Fibroblast of lung (primary cell): ENCODE measurements around the gene OR2B2. TPM values are rescaled to one million over a fixed set of nuclear protein-coding genes. Genes with fewer than 3 reads are reported as not detected.
"Not testable (repeated sequence)": the region's sequence is repeated elsewhere in the genome, so short reads cannot be mapped to it uniquely, and the experiment has no call there.

ENCODE experiments used
- DNase-seq, 2 donors: peaks; one replicate each; pipeline versions ENCODE4 v3.0.0 to v3.0.0-alpha.2; 2010; ENCODE audit warnings: low read depth in 2 of 2
- H2AFZ ChIP-seq: 2 replicates; pipeline ENCODE4 v1.5.1; 2012; ENCODE audit warnings: low read length, control low read depth, inconsistent platforms
- H3K27ac ChIP-seq: 2 replicates; pipeline ENCODE4 v1.5.1; 2011; ENCODE audit warnings: low read length, control low read depth; ENCODE audit not compliant: insufficient read depth
- H3K27me3 ChIP-seq: 2 replicates; pipeline ENCODE4 v1.5.1; 2011; ENCODE audit warnings: mild to moderate bottlenecking, low read length; ENCODE audit not compliant: control insufficient read depth, insufficient read depth
- H3K36me3 ChIP-seq: 2 replicates; pipeline ENCODE4 v1.5.1; 2011; ENCODE audit warnings: low read length; ENCODE audit not compliant: control insufficient read depth, insufficient read depth
- H3K4me1 ChIP-seq: 2 replicates; pipeline ENCODE4 v1.5.1; 2011; ENCODE audit warnings: low read length; ENCODE audit not compliant: control insufficient read depth, insufficient read depth; ENCODE audit errors: extremely low read depth
- H3K4me2 ChIP-seq: 2 replicates; pipeline ENCODE4 v1.5.1; 2011; ENCODE audit warnings: low read length, control low read depth; ENCODE audit not compliant: insufficient read depth; ENCODE audit errors: extremely low read depth
- H3K4me3 ChIP-seq, 4 experiments: fragments of 200-600 bp in 1 of 4; sonication (generic) in 1 of 4; replicated peaks in 1 of 4; 2 replicates each; pipeline ENCODE4 v1.5.1; 2011 to 2016; ENCODE audit warnings: low read length in 4 of 4, low read depth in 3 of 4, mild to moderate bottlenecking in 3 of 4, control low read depth in 2 of 4, inconsistent platforms in 1 of 4, mixed read lengths in 1 of 4; ENCODE audit not compliant: insufficient read depth in 1 of 4; ENCODE audit errors: control extremely low read depth in 1 of 4
- H3K79me2 ChIP-seq: 2 replicates; pipeline ENCODE4 v1.5.1; 2012; ENCODE audit warnings: mild to moderate bottlenecking, low read length, inconsistent platforms; ENCODE audit not compliant: control insufficient read depth, insufficient read depth
- H3K9ac ChIP-seq: 2 replicates; pipeline ENCODE4 v1.5.1; 2011; ENCODE audit warnings: mild to moderate bottlenecking, low read length, control low read depth; ENCODE audit not compliant: insufficient read depth
- H3K9me3 ChIP-seq: 2 replicates; pipeline ENCODE4 v1.5.1; 2012; ENCODE audit warnings: low read depth, low read length; ENCODE audit not compliant: control insufficient read depth, insufficient read depth
- H4K20me1 ChIP-seq: 2 replicates; pipeline ENCODE4 v1.5.1; 2011; ENCODE audit warnings: low read length; ENCODE audit not compliant: control insufficient read depth, insufficient read depth; ENCODE audit errors: extremely low read depth
- CTCF ChIP-seq, 2 donors: IDR thresholded peaks in 1 of 2; conservative IDR thresholded peaks in 1 of 2; 1 replicate in 1 of 2; 2 replicates in 1 of 2; pipeline ENCODE4 v1.5.1; 2011 to 2012; ENCODE audit warnings: low read length in 2 of 2, control low read depth in 1 of 2, inconsistent platforms in 1 of 2, low read depth in 1 of 2, mild to moderate bottlenecking in 1 of 2
- EZH2 ChIP-seq: IDR thresholded peaks from 2 replicates; pipeline ENCODE4 v1.5.1; 2012; ENCODE audit warnings: low read length, control low read depth, mild to moderate bottlenecking; ENCODE audit errors: missing control alignments
- polyA plus RNA-seq, 2 donors: library from polyadenylated mRNA; depleted of rRNA in 1 of 2; stranded (reverse) in 1 of 2; unstranded in 1 of 2; fragments of >200 nt; gene quantifications; 2 replicates each; pipeline ENCODE4 v1.2.1, GENCODE V29; 2011 to 2012; ENCODE audit warnings: missing spikeins in 1 of 2
- total RNA-seq: library from RNA; depleted of rRNA; stranded (reverse); fragments of >200 nt; gene quantifications from 2 replicates; pipeline ENCODE4 v1.2.1, GENCODE V29; 2014

Gene OR2B2
- total and polyA plus RNA-seq, 2 donors (not counting 1 experiment from before 2014, with no cell fraction given) = not detected

DNA sequence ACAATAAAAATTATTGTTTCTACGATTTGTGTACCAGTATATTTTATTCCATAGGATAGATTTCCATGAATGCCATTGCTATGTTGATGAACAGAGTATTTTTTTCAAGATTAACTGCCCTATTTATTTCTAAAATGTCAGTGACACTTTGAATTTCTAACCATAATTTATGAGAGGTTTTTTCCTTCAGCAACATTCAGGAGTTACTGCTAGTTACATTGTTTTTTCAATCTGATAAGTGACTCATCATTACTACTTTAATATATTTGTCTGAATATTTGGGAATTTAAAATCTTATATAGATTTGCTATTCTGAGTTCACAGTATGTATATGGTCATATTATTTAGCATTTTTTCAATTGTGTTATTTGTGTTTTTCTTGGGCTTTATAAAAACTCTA is 38.8 kb upstream of the OR2B2 start:
- no peaks in the 10 kb centered on the region for H3K36me3 ChIP-seq
- no peaks in the 10 kb centered on the region for H4K20me1 ChIP-seq
- no peak overlapping the region for H3K4me3 ChIP-seq
- H3K27ac ChIP-seq = no peak overlapping the region
- DNase-seq = no peak
- no peaks in the 10 kb centered on the region for H3K79me2 ChIP-seq
- H3K9me3 ChIP-seq = no peaks in the 10 kb centered on the region
- TF ChIP-seq EZH2 = no peak
- no peak for TF ChIP-seq CTCF (conservative IDR thresholded peaks at IDR 0.05 in 1 of 2, IDR thresholded peaks at IDR 0.05 in 1 of 2; ENCODE audit: low read depth in 1 of 2, low read length in 2 of 2)
- H3K4me1 ChIP-seq = no peaks in the 10 kb centered on the region
- H3K27me3 ChIP-seq = no peaks in the 10 kb centered on the region
- H2AFZ ChIP-seq = no peak overlapping the region
- H3K9ac ChIP-seq = no peak overlapping the region
- H3K4me2 ChIP-seq = no peak overlapping the region

DNA sequence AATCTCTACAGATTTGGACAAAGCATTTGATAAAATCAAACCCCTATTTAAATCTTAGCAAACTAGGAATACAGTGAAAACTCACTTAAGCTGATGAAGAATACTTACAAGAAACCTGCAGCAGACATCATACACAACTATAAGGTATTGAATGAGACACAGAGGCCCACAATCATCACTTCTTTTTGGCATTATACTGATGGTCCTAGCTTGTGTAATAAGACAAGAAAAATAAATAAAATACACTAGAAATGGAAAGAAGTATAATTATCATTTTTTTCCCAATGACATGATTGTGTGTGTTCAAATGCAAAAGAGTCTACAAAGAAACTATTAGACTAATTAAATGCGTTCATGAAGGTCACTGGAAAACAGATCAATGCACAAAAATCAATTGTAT is 36.0 kb upstream of the OR2B2 start:
- H3K27ac ChIP-seq = no peak overlapping the region

DNA sequence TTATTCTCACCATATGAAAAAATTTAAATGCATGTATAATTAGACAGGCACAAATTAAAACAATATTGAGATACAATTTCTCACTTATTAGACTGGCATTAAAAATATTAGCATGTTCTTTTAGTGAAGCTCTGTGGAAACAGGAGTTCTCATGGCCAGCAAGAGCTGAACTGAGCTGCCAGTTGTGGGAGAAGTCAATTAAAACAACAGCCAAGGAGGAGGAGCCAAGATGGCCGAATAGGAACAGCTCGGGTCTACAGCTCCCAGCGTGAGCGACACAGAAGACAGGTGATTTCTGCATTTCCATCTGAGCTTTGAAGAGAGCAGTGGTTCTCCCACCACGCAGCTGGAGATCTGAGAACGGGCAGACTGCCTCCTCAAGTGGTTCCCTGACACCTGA is 30.9 kb upstream of the OR2B2 start:
- not testable (repeated sequence) for H3K4me3 ChIP-seq, H3K4me1 ChIP-seq, H2AFZ ChIP-seq, H3K4me2 ChIP-seq, H3K36me3 ChIP-seq, H4K20me1 ChIP-seq, H3K27me3 ChIP-seq, H3K27ac ChIP-seq, DNase-seq, H3K79me2 ChIP-seq, H3K9ac ChIP-seq, H3K9me3 ChIP-seq

More for the DNA sequence above, 36.0 kb upstream of the OR2B2 start:
- no peak for DNase-seq
- no peak overlapping the region for H3K4me3 ChIP-seq
- no peaks in the 10 kb centered on the region for H3K9me3 ChIP-seq
- H3K4me1 ChIP-seq = no peaks in the 10 kb centered on the region
- no peak overlapping the region for H2AFZ ChIP-seq
- no peaks in the 10 kb centered on the region for H3K79me2 ChIP-seq
- H3K36me3 ChIP-seq = no peaks in the 10 kb centered on the region
- H3K4me2 ChIP-seq = no peak overlapping the region
- H4K20me1 ChIP-seq = no peaks in the 10 kb centered on the region
- H3K9ac ChIP-seq = no peak overlapping the region
- no peaks in the 10 kb centered on the region for H3K27me3 ChIP-seq
- TF ChIP-seq EZH2 (no peak), CTCF (conservative IDR thresholded peaks at IDR 0.05 in 1 of 2, IDR thresholded peaks at IDR 0.05 in 1 of 2; ENCODE audit: low read depth in 1 of 2, low read length in 2 of 2) (no peak)
